Chondrocyte (in vitro differentiated cells): ENCODE results near the gene KCTD1. TPM values are rescaled to one million over a fixed set of nuclear protein-coding genes. Genes with fewer than 3 reads are reported as not detected.
A peak's percentile ranks its signal among the peaks of the same experiment; 100 is the strongest.

ENCODE experiments used
- DNase-seq: peaks from one replicate; pipeline ENCODE4 v3.0.0; 2021; ENCODE audit warnings: mixed read lengths, low spot score
- H3K27ac Mint-ChIP-seq: one replicate; pipeline ENCODE4 v1.8.0; 2021; ENCODE audit warnings: mild to moderate bottlenecking, moderate library complexity, mixed read lengths; ENCODE audit not compliant: unreplicated experiment
- H3K27me3 Mint-ChIP-seq: 2 replicates; pipeline ENCODE4 v1.8.0; 2021; ENCODE audit warnings: low read depth, mixed read lengths
- H3K36me3 Mint-ChIP-seq: 2 replicates; pipeline ENCODE4 v1.8.0; 2021; ENCODE audit warnings: low read depth, mixed read lengths
- H3K4me1 Mint-ChIP-seq: 2 replicates; pipeline ENCODE4 v1.8.0; 2021; ENCODE audit warnings: low read depth, mild to moderate bottlenecking, mixed read lengths
- H3K4me3 Mint-ChIP-seq: one replicate; pipeline ENCODE4 v1.8.0; 2021; ENCODE audit warnings: mild to moderate bottlenecking, moderate library complexity, mixed read lengths; ENCODE audit not compliant: unreplicated experiment
- H3K9me3 Mint-ChIP-seq: 2 replicates; pipeline ENCODE4 v1.8.0; 2021; ENCODE audit warnings: low read depth, mixed read lengths
- CTCF ChIP-seq: fragments of 200-600 bp; sonication (generic); IDR thresholded peaks from 2 replicates; pipeline ENCODE4 v1.5.0; 2021; ENCODE audit warnings: antibody characterized with exemption, mild to moderate bottlenecking, moderate library complexity
- total RNA-seq: library from RNA; stranded (reverse); gene quantifications from 3 replicates; pipeline ENCODE4 v1.2.1, GENCODE V29; 2021

The KCTD1 gene
- total RNA-seq, 1 donor from 2014 or later, result 18.1 TPM

GRCh38 chr18:26435415-26436095 lies 112.8 kb downstream of the KCTD1 start:
- DNase-seq, result no peak
- H3K36me3 Mint-ChIP-seq, result no peaks in the 10 kb centered on the region
- no peaks in the 10 kb centered on the region for H3K9me3 Mint-ChIP-seq
- H3K27me3 Mint-ChIP-seq, result no peaks in the 10 kb centered on the region
- H3K4me3 Mint-ChIP-seq, result no peak overlapping the region
- peaks cover 18% of the 10 kb centered on the region for H3K4me1 Mint-ChIP-seq
- TF ChIP-seq CTCF, result no peak
- H3K27ac Mint-ChIP-seq, result peak overlapping the region; percentile 93

GRCh38 chr18:26434887-26435286 lies 113.5 kb downstream of the KCTD1 start:
- no peak for DNase-seq
- TF ChIP-seq CTCF, result no peak
- Mint-ChIP-seq H3K27me3 (no peaks in the 10 kb centered on the region), H3K27ac (no peak overlapping the region), H3K36me3 (no peaks in the 10 kb centered on the region), H3K9me3 (no peaks in the 10 kb centered on the region), H3K4me3 (no peak overlapping the region), H3K4me1 (peaks cover 24% of the 10 kb centered on the region)

- Mint-ChIP-seq H3K27me3 (no peaks in the 10 kb centered on the region), H3K4me3 (no peak overlapping the region), H3K4me1 (peaks cover 34% of the 10 kb centered on the region), H3K27ac (no peak overlapping the region), H3K36me3 (no peaks in the 10 kb centered on the region), H3K9me3 (no peaks in the 10 kb centered on the region)
- no peak for TF ChIP-seq CTCF
- no peak for DNase-seq
Observed at GRCh38 chr18:26432651-26433424, 115.5 kb downstream of the KCTD1 start.

GRCh38 chr18:26429535-26430226 lies 118.7 kb downstream of the KCTD1 start:
- no peak for TF ChIP-seq CTCF
- H3K27ac Mint-ChIP-seq, result peak overlapping the region; percentile 76
- peaks cover 16% of the 10 kb centered on the region for H3K4me1 Mint-ChIP-seq
- no peaks in the 10 kb centered on the region for H3K36me3 Mint-ChIP-seq
- no peak overlapping the region for H3K4me3 Mint-ChIP-seq
- H3K9me3 Mint-ChIP-seq, result no peaks in the 10 kb centered on the region
- no peak for DNase-seq
- H3K27me3 Mint-ChIP-seq, result no peaks in the 10 kb centered on the region

GRCh38 chr18:26425148-26425531 lies 123.2 kb downstream of the KCTD1 start:
- H3K27ac Mint-ChIP-seq, result no peak overlapping the region

More at GRCh38 chr18:26425148-26425531, 123.2 kb downstream of the KCTD1 start:
- Mint-ChIP-seq H3K27me3 (no peaks in the 10 kb centered on the region), H3K9me3 (no peaks in the 10 kb centered on the region), H3K4me1 (peaks cover 14% of the 10 kb centered on the region), H3K4me3 (no peak overlapping the region), H3K36me3 (no peaks in the 10 kb centered on the region)
- no peak for TF ChIP-seq CTCF
- no peak for DNase-seq
